GM19467 (cell line): ENCODE results near the gene KIF1B.

Experiments
- ATAC-seq: cut with Tn5 transposase; IDR thresholded peaks from one replicate; pipeline ENCODE4 v1.9.1; 2021; ENCODE audit warnings: mild to moderate bottlenecking, moderate library complexity; ENCODE audit not compliant: unreplicated experiment

The KIF1B gene

DNA sequence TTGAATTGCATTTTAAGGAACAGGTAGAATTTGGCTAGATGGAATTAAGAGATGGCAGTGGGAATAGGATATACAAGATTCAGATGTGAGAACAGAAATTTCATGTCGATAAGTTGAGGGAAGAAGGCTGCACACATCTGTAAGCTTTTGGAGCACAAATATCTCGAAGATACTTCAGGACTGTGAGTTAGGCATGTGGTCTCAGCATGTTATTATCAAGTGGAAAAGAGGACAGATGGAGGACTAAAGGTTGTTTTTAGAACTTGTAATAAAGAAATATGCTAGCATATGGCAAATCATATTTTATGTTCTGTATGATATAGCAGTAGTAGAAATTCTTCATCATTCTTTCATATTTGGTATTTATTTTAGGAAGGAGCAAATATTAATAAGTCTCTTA lies 61.5 kb downstream of the KIF1B start:
- no peak for ATAC-seq

DNA sequence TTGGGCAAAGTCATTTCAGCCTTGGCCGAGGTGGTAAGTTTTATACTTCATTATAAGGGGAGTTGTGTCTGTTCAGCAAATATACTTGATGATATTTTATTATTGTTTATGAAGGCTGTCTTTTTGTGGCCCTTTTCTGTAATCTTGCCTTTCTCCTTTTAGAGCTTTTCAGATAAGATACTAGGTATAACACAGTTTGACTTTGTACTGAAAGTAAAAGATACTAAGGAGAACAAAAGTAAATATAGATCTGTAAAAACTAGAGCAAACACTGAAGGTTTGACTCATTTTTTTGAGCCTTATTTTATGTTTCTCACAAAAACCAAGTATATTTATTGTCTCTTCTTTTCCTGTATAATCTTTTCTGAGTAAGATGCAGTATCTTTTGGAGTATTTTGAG lies 61.9 kb downstream of the KIF1B start:
- ATAC-seq: no peak

DNA sequence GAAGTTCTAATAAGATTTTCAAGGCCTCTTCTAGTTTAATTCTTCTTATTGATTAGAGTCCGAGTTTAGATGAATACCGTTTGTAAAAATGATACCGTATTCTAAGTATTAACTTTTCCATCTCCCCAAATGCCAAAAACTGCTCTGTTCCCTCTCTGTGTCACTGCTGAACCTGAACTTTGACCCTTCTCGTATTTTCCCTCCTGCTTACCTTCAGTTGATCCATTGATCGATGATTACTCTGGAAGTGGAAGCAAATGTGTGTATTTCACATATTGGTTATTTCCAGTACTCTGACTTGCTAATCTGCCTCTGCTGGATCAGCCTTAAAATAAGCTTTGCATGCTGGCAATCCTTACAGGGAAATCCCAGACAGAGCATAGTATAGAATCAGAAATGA lies 68.5 kb downstream of the KIF1B start:
- no peak for ATAC-seq

DNA sequence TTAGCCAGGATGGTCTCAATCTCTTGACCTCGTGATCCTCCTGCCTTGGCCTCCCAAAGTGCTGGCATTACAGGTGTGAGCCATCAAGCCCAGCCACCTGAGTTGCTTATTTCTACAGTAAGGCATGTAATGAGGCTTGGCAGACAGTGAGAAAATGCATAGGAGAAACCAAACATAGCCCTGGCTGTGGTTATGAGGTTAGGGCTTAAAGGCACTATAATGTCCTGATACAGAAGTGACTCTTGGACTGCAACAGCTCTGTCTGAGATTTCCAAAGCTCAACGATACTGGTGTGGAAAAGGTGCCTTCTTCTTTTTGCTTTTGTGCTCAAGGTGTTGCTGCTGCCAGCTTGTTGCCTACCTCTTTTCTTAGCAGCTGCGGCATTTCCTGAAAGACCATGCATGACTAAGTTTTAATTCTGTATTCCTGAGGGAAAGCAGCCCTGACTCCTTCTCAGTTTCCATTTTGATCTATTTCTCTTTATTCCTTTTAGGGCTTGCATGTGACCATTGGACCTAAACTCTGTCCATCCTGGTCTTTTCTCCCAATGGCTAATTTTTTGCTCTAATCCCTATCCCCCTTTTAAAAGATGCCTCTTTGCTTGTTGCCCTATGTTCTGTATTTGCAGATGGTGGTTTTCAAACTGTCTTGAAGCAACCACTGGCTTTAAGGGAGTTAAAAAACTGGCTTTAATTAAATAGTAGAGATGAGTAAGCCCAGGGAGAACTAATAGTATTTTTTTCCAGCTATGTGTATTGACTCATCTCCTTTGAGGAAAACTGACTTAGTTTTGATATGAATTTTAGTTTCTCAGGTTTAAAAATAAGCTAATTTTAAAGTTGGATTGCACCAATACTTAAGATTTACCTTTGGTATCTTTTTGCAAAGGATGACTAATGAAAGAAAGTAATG lies 70.3 kb downstream of the KIF1B start:
- no peak for ATAC-seq

DNA sequence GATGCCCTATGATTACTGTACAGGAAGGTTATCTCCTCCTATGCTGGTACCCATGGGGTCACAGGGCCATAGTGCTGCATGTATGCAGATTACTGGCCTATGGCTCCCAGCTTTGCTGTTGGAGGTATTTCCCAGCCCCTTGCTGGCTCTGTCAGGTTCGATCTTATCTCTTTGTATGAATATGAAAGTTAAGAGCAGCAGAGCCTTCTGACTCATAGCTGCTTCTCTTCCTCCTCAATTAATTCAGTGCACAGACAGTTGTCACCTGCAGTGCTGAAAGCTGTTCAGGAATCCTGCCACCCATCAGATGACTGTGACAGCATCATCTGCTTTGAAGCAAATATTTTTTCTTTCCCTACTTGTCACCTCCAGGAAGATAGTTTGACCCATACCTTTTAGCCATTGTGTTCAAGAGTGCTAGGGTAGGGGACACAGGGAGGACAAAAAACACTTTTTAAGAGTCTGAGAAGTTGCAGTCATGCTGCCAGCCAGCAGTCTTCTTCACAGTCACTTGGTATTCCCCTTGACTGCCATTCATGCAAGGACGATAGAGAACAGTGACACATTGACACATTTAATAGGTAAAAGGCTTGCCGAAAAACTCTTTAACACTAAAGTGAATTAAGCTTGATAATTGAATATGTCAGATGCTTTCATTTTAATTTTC lies 73.1 kb downstream of the KIF1B start:
- no peak for ATAC-seq

DNA sequence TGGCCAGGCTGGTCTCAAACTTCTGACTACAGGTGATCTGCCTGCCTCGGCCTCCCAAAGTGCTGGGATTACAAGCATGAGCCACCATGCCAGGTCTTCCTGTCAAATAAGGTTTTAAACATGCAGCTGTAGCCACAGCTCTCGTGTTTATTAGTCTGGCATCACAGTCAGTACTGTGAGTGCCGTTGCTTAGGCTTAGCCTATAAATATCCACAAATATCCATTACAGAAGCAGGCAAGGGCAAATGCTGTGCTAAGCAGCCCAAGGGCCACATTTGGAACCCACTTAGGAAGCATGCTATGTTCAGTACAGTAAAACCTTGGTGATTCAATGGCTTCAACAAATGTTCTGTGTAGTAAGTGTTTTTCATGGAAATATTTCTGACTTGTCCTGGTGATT lies 75.9 kb downstream of the KIF1B start:
- ATAC-seq: no peak

DNA sequence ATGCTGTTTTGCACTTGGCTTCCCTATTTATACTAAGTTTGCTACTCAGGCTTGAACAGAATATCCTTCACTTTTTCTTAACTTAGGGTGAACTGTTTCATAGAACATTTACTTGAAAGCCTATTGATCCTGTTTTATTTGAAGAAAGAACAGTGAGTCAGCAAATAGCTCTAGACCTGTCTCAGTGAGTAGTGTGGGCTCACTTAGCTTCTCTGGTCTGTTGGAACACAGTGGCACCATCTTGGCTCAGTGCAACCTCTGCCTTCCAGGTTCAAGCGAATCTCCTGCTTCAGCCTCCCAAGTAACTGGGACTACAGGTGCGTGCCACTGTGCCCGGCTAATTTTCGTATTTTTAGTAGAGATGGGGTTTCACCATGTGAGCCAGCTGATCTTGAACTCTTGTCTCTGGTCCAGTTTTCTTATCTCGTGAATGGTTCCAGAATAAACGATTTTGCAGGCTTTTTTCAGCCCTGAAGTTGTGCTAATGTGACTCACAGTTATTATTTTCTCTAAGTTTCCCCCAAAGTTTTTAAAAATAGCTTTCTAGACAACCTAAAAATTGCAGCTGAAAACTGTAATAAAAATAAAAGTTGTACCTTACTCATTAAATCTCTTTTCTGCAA lies 76.8 kb downstream of the KIF1B start:
- no peak for ATAC-seq

DNA sequence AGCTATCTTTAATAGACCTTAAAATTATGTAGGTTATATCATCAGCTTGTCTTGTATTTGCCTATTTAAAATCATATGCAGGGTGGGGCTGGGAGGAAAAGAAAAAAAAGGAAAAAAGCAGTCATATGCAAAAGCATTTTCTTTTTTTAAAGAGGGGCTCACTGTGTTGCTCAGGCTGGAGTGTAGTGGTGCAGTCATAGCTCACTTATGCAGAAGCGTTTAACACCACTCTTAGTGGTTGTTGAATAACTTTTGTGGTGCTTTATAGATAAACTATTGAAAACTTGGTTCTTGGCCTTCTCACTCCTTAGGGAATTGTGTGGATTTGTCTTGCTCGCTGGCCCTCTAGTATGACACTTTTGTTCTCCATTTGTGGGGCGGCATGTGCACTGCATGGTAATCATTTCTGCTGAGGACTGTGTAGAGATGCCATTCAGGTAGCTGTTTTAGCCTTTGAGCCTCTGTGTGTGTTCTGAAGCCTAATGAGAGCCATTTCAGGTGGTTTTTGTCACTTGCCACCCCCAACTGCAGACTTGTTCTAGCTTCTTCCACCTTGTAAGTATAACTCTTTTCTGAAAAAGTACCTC lies 77.8 kb downstream of the KIF1B start:
- no peak for ATAC-seq

DNA sequence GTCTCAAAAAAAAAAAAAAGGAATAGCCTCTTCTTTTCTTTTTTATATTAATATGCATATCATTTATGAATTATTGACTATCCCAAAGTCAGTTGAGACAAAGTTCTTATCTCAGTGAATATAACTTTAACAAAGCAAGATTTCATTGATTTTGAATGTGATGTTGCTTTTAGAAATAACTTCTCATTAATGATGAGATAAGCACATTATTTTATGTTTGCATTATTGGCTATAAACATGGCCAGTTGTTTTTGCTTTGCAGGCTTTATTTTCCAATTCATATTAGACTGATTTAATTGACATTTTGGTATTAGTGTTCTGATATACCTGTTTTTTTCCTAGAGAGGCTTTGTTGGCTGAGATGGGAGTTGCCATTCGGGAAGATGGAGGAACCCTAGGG lies 81.3 kb downstream of the KIF1B start:
- no peak for ATAC-seq

DNA sequence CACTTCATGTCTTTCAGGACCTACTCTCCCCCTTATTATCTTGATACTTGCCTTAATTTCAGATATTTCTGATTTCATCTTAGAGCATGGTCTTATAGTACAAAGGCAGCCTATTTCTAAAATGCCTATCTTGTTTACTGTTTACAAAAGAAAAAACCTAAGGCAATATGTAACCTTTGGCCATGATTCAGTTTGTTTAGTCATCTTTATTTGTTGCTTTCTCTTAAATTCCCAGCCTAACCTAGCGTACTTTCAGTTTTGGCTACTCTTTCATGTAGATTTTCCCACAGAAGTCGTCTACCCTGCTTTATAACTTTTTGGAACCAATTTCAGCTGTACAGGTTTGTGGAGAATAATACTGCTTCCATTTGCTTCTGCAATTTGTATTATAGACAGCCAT lies 81.8 kb downstream of the KIF1B start:
- ATAC-seq: no peak

DNA sequence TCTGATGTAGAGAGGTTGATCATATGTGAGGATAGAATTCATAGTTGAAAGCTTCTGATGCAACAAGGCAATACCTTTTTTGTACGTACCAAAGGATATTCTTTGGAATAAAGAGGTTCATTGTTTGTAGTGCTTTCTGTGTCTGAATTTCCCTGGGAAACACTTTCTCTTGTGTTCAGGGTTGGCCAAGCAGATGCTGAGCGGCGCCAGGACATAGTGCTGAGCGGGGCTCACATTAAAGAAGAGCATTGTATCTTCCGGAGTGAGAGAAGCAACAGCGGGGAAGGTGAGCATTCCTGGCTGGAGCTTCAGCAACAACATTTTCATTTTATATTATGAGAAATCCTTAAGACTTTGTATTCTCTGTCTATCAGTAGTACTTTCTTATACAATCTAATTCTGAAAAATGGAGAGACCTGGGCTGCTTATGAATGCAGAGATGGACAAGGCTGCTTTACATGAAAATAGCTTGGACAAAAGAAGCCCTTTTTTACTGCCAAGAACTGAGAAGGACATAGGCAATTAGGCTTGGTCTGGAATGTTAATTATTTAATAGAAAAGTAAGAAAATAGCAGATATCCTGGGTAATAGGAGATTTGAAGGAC lies 85.2 kb downstream of the KIF1B start:
- no peak for ATAC-seq

DNA sequence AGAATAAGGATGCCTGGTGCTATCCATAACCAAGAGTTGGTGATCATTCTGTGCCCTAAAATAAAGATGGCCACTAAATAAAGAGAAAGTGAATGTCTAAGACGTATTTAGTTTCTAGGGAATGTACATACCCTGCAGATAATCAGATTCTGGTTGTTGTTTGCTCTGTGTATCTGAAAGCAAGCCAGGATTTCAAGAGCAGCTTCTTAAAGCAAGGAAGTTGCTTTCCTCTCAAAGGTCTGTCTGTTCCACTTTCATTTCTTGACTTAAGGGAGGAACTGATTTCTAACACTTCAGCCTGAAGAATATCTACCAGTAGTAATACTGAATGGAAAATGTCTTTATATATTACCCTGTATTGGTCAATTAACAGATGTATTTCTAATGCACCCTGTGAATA lies 88.8 kb downstream of the KIF1B start:
- ATAC-seq: no peak

DNA sequence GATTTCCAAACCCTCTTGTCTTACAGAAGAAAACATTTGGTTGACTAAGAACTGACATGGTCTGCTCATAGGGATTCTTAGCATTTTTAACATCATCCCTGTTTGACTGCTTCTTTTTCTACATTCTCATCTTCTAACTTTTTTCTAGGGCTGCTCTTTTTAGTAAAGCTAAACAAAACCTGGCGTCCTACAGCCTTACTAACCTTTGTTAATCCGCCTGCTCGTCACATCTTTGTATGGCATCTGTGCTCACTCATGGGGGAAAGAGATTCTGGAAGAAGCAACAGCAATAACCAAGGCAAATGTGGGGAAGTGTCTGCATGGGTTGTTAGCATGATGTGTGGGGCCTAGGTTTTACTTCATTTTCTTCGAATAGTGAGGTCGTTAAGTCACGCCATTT lies 92.0 kb downstream of the KIF1B start:
- no peak for ATAC-seq

DNA sequence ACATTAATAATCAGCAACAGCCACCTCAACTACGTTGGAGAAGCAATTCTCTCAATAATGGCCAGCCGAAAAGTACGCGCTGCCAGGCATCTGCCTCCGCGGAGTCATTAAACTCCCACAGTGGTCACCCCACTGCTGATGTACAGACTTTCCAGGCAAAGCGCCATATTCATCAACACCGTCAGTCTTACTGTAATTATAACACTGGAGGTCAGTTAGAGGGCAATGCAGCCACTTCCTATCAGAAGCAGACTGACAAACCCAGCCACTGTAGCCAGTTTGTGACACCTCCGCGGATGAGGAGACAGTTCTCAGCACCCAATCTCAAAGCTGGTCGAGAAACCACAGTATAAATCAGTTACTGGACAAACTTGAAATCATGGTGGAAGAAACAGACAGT lies 93.9 kb downstream of the KIF1B start:
- no peak for ATAC-seq

DNA sequence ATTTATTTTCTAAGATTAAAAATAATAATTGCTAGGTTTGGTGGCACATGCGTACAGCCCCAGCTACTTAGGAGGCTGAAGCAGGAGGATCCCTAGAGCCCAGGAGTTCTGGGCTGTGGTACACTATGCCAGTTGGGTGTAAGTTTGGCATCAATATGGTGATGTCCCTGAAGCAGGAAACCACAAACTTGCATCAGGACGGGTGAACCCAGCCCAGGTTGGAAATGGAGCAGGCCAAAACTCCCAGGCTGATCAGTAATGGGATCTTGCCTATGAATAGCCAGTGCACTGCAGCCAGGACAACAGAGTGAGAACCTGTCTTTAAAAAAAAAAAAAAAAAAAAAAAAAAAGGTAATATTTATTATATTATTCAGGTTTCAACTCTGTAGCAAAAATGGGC lies 96.1 kb downstream of the KIF1B start:
- no peak for ATAC-seq

DNA sequence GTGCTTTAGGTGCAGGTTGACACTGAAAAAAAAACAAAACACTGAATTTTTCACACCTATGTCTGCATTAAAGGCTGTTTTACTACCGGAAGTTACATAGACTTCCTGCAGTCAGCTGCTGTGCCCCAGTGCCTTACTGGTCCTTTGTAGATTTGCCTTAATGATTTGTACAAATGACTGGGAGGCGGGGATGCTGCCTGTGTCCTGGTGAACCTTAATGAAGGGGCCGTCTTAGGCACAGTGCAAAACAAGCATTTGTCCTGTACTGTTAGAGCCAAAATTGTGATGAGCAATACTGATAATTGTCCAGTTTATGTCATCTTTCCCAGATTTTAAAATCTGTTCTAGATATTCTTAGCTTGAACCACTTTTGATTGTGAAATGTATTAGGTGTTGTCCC lies 97.6 kb downstream of the KIF1B start:
- ATAC-seq: no peak

DNA sequence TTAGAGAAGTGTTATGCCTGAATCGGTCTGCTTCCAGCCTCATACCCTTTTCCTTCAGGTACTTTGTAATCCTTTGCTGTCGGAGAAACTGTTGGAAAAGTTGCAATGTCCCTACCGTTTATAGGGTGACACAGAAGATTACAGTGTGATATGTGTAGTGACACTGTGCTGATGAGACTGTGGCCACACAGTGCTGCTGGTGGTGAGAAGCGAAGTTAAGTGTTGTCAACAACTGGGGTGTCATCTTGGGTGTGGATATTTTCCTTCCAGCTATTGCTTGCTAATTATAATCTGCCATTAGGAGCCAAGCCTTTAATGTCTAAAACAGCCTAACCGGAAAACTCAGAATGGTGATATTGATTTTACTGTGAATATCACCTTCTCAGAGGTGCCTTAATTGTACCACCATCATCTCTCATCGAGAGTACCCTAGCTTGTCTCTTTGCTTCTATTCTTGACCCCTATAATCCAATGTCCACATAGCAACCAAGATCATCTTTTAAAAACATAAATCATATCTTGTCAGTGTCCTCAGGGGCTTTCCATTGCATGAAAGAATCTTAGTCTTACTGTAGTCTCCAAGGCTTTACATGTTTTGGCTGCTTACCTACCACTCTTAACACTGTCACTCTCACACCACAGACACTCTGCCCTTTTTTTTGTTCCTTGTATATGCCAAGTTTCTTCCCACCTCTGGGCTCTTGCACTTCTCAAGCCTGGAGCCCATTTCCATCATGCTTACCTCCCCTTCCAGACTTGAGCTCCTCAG lies 99.1 kb downstream of the KIF1B start:
- ATAC-seq: no peak

DNA sequence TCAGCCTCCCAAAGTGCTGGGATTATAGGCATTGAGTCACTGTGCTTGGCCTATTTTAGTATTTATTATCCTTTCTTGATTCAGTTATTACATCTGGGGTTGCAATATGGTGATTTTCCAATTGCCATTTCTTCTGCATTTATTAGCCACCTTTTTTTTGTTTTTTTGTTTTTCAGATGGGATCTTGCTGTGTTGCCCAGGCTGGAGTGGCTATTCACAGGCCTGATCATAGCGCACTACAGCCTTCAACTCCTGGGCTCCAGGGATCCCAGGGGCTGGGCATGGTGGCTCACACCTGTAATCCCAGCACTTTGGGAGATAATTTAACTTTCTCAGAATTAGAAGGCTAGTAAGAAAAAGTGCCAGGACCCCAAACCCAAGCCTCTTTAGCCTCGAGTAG lies 106.4 kb downstream of the KIF1B start:
- no peak for ATAC-seq

DNA sequence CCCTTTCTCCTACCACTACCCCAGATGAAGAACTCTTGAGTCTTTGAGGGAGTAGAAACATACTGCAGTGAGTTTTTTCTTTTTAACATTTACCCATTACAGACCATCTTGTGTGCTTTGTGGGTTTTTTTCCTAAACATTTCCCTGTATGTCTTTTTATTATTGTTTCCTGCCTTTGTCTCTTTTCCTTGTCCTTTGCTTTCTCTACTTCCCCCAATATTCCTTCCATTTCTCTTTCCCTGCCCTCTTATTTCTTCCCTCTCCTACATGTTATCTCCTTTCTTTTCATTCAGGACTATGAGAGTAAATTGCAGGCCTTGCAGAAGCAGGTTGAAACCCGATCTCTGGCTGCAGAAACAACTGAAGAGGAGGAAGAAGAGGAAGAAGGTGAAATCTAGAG lies 109.4 kb downstream of the KIF1B start:
- ATAC-seq: no peak

DNA sequence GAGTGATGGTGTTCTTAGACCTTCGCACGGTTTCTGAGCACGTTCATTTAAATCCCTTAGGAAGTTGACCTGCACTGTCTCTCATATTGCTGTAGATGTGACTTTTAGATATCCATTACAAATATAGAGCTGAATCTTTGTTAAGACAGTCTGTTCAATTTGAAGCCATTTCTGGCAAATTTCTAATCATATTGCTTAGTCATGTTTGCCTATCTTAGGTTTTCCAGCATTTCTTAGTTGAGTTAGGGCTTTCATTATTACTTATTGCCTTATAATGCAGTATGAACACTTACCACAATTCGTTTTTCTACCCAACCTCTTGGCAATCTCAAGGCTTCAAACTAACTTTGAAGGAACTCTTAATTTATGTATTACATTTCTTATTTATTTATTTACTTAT lies 110.0 kb downstream of the KIF1B start:
- ATAC-seq: no peak

DNA sequence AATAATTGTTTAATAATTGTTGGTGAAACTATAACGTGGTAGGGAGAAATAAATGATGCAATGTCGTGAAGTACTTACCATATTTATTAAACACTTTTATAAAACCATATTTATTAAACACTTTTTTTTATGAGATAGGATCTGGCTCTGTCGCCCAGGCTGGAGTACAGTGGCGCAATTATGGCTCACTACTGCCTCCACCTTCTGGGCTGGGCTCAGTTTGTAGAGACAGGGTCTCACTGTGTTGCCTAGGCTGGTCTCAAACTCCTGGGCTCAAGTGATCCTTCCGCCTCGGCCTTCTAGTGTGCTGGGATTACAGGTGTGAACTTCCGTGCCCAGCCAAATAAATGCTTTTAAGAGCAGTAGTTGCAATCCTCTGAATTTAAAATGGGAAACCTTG lies 112.5 kb downstream of the KIF1B start:
- no peak for ATAC-seq
